ENCODE data around the gene CEP250. TPM values are rescaled to one million over a fixed set of nuclear protein-coding genes. Genes with fewer than 3 reads are reported as not detected.

CEP250 gene
- total and polyA plus RNA-seq, 2 of the 4 experiments (the other 2 are of a cell fraction): 22.7 to 35.1 TPM

- no peak overlapping the region for H3K27ac ChIP-seq (ENCODE audit: insufficient read depth, low read length)
- no peaks in the 10 kb centered on the region for H3K27me3 ChIP-seq (ENCODE audit: control insufficient read depth, insufficient read depth, low read length)
- H2AFZ ChIP-seq (replicated peaks; ENCODE audit: low read length, poor library complexity): no peak overlapping the region
- H2BK5ac ChIP-seq (ENCODE audit: low read depth, low read length, poor library complexity, severe bottlenecking): no peak overlapping the region
- peak overlapping the region; percentile 58; the same call in 1 of the 2 replicates for H3K4me2 ChIP-seq (ENCODE audit: low read depth, low read length)
- no peak overlapping the region for H3K18ac ChIP-seq (ENCODE audit: low read depth, low read length)
- H3K4me3 ChIP-seq (ENCODE audit: insufficient read depth, low read depth, low read length): no peak overlapping the region
- ChIA-PET CTCF (no interaction called here), POLR2A (ENCODE audit: unreplicated experiment) (no interaction called here)
- peak overlapping the region; percentile 55; the same call in 1 of the 2 replicates for H3K14ac ChIP-seq (replicated peaks; ENCODE audit: low read depth, low read length)
- H3K79me1 ChIP-seq (ENCODE audit: low read depth in 1 of 2, low read length in 2 of 2): peaks cover 0 to 10% of the 10 kb centered on the region in 2 experiments; a peak in 2 of 4 replicates
- H4K20me1 ChIP-seq (ENCODE audit: insufficient read depth, low read length): no peaks in the 10 kb centered on the region
- H3K9me3 ChIP-seq (ENCODE audit: control insufficient read depth, insufficient read depth, low read length): no peaks in the 10 kb centered on the region
- H3K9me1 ChIP-seq (ENCODE audit: insufficient read depth, low read length): peaks cover 14% of the 10 kb centered on the region; the same call in 1 of the 2 replicates
- in situ Hi-C loops (cut with MboI; ENCODE audit: low sequenced_read_pairs): loop anchor here (5.0 to 25.0 kb wide), 3 partner anchors 129 to 599 kb away; partner anchors contain the start of genes EDEM2 and NCOA6
- no peak overlapping the region for H2BK20ac ChIP-seq (ENCODE audit: low read depth, low read length)
- TF ChIP-seq FOS (IDR thresholded peaks at IDR 0.05; ENCODE audit: low read depth, low read length): no peak
- no peak for TF ChIP-seq BHLHE40 (IDR thresholded peaks at IDR 0.05; ENCODE audit: low read depth, low read length)
- no peak for TF ChIP-seq USF2 (IDR thresholded peaks at IDR 0.05; ENCODE audit: low read depth, low read length)
- no peak overlapping the region; the same call in 1 of the 2 replicates for H2BK120ac ChIP-seq (ENCODE audit: low read depth, low read length)
- intact Hi-C loops (cut with micrococcal nuclease): loop anchor here (10.0 kb wide), 3 partner anchors 81 to 601 kb away; partner anchors contain the start of gene MMP24OS
- H4K5ac ChIP-seq (ENCODE audit: low read depth, low read length): no peak overlapping the region
- WGBS, 2 experiments (ENCODE audit: extremely low coverage in 2 of 2, insufficient read length in 1 of 2): no CpG with 5 or more reads among the region's 4 CpGs
- H2AK5ac ChIP-seq (ENCODE audit: low read depth, low read length): no peak overlapping the region; the same call in 1 of the 2 replicates
- no peak overlapping the region for H2BK15ac ChIP-seq (ENCODE audit: low read depth, low read length)
- ATAC-seq (ENCODE audit: low read depth): no peak
- H2AK9ac ChIP-seq (replicated peaks; ENCODE audit: low read depth, low read length, poor library complexity): peak overlapping the region; percentile 90
- no TSS peak for BruUV-seq (replicated peaks)
- no peak for DNase-seq
- H3K4ac ChIP-seq (ENCODE audit: low read depth, low read length): peak overlapping the region; percentile 95; the same call in 1 of the 2 replicates
- H4K8ac ChIP-seq (ENCODE audit: low read depth in 2 of 2, low read length in 2 of 2): no peak overlapping the region
- no peak overlapping the region for H3K56ac ChIP-seq (ENCODE audit: extremely low read depth, insufficient read depth, low read length)
- no peak overlapping the region for H4K91ac ChIP-seq (ENCODE audit: insufficient read depth, low read depth, low read length)
- H3K4me1 ChIP-seq (ENCODE audit: control insufficient read depth, insufficient read depth, low read length): peaks cover 13% of the 10 kb centered on the region
- no peak overlapping the region for H3K23ac ChIP-seq (ENCODE audit: low read depth, low read length)
- dilution Hi-C loops (cut with HindIII; ENCODE audit: low sequenced_read_pairs, unreplicated experiment): no loop called here
- H3K9ac ChIP-seq (ENCODE audit: low read depth, low read length): no peak overlapping the region
- H3K36me3 ChIP-seq (ENCODE audit: control insufficient read depth, insufficient read depth, low read length): peaks cover 2% of the 10 kb centered on the region; the same call in 1 of the 2 replicates
Observed at GRCh38 chr20:35436177-35436573, 19.2 kb upstream of the CEP250 start.
